Kidney tubule cell (primary cell): ENCODE results near the gene VWF.

Source experiments
- DNase-seq: peaks from one replicate; pipeline ENCODE4 v3.0.0-alpha.2; 2018; ENCODE audit warnings: low spot score

Gene VWF

GRCh38 chr12:6058481-6059161 lies 65.8 kb downstream of the VWF start:
- DNase-seq = no peak

GRCh38 chr12:6057700-6058099 lies 66.8 kb downstream of the VWF start:
- DNase-seq = no peak

- peak; percentile 14 for DNase-seq
Observed at GRCh38 chr12:6056406-6057240, 67.8 kb downstream of the VWF start.

GRCh38 chr12:6053541-6053940 lies 70.9 kb downstream of the VWF start:
- DNase-seq = peak; percentile 91

GRCh38 chr12:6052940-6053329 lies 71.5 kb downstream of the VWF start:
- DNase-seq = peak; percentile 70

- DNase-seq = no peak
Observed at GRCh38 chr12:6052206-6052939, 72.1 kb downstream of the VWF start.

- no peak for DNase-seq
Observed at GRCh38 chr12:6049992-6050391, 74.5 kb downstream of the VWF start.

GRCh38 chr12:6049587-6049986 lies 74.9 kb downstream of the VWF start:
- DNase-seq = no peak

- DNase-seq = no peak
Observed at GRCh38 chr12:6047249-6048237, 76.9 kb downstream of the VWF start.

- no peak for DNase-seq
Observed at GRCh38 chr12:6046511-6047180, 77.8 kb downstream of the VWF start.

GRCh38 chr12:6045438-6045837 lies 79.0 kb downstream of the VWF start:
- DNase-seq = no peak

- peak; percentile 37 for DNase-seq
Observed at GRCh38 chr12:6044082-6044481, 80.4 kb downstream of the VWF start.

GRCh38 chr12:6042446-6042845 lies 82.0 kb downstream of the VWF start:
- no peak for DNase-seq

- DNase-seq = no peak
Observed at GRCh38 chr12:6041891-6042290, 82.6 kb downstream of the VWF start.

GRCh38 chr12:6040815-6041214 lies 83.7 kb downstream of the VWF start:
- DNase-seq = no peak

GRCh38 chr12:6039894-6040601 lies 84.4 kb downstream of the VWF start:
- DNase-seq = peak; percentile 71

GRCh38 chr12:6038160-6038559 lies 86.3 kb downstream of the VWF start:
- DNase-seq = peak; percentile 79

- no peak for DNase-seq
Observed at GRCh38 chr12:6037459-6037858, 87.0 kb downstream of the VWF start.

- DNase-seq = no peak
Observed at GRCh38 chr12:6036509-6036908, 88.0 kb downstream of the VWF start.

- DNase-seq = no peak
Observed at GRCh38 chr12:6034596-6034995, 89.9 kb downstream of the VWF start.
